CD4-positive, alpha-beta T cell treated with Interleukin-15 for 4 hours (primary cell): ENCODE measurements around the gene KRTAP10-5.

Experiments used
- DNase-seq: peaks from one replicate; pipeline ENCODE4 v3.0.0-alpha.2; 2020; ENCODE audit warnings: low spot score

KRTAP10-5 gene

DNA sequence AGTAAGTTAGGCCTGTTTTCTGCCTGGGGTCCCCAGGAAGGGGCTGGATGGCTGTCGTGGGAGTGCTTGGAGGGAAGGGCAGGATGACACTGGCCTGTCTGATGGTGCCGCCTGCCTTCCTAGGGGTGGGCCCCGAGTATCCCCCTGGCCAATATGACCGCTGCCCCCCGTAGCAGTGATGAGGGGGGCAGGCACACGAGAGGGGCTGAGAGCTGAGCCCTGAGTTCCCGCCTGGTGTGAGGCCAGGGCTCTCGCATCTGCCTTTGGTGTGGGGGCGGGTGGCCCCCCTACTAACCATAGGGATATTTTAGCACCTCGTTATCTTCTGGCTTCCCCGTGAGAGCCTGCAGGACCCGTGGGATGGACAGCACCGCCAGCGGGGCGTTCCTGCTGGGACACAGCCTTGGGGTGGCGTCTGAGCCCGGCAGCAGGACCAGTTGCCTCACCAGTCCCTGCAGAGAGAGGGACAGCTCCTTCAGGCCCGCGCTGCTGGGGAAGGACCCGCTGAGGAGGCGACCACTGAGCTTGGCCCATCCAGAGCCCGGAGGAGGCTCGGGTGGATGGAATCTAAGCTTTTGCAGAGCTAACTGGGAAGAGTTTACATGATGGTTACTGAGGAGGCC, 50.8 kb downstream of the KRTAP10-5 start:
- DNase-seq: no peak
